Measurements from ENCODE around the gene ERMP1.
A peak's percentile ranks its signal among the peaks of the same experiment; 100 is the strongest.

The ERMP1 gene

DNA sequence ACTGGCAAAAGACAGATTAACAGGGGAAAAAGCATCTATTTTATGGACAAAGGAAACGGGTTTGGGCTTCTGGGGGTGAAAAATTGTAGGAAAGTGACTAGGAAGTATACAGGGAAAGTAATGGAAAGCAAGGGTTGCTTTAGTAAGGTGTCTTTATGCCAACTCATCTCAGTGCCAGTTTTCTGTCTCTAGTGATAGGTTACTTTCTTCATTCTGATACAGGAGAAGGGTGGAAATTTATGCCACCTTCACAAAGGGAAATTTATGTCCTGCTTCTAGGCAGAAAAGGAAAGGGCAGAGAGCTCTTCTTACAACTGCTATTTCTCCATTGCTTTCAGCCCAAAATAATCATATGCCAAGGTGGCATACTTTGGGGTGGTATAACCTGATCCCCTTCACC is 20.1 kb upstream of the ERMP1 start:
- DNase-seq, result no peak

DNA sequence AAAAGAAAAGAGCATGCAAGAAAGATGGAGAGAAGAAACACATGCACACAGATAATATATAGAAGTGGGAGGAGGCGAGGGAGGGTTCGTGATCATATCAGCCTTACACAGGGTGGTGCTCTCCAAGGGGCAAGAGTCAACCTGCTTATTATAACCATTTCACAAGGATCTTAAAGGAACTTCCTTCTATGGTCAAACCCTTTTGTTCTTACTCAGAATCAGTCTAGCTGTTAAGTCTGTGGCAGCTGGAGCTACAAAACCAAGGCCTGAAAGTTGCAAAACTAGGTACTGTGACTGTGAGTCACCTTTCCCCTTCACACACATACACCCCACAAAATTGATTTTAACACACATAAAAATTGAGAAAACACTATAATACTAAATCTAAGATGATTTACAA is 18.5 kb upstream of the ERMP1 start:
- DNase-seq, result no peak

- no peak for DNase-seq
Observed at GRCh38 chr9:5850724-5851122, 17.8 kb upstream of the ERMP1 start.

DNA sequence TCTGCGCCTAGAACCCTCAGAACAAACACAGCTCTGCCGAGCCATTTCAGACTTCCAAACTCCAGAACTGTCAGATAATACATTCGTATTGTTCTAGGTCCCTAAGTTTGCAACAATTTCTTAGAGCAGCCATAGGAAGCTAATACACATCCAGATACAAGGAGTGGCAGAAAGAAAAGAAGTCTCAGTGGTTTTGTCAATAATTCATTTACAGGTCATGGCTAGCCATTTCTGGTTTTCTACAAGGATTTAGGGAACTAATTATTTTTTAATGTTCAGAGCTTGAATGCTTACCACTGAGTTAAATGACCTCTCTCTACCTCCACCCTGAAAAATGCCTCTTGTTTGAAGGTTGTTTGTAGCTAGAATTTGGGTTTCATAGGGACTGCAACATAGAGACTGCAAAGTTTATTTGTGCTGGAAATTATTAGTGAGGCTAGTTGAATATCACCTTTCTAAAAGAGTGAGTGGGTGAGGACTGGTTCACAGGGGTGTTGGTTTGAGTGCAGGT is 15.5 kb upstream of the ERMP1 start:
- no peak for DNase-seq

DNA sequence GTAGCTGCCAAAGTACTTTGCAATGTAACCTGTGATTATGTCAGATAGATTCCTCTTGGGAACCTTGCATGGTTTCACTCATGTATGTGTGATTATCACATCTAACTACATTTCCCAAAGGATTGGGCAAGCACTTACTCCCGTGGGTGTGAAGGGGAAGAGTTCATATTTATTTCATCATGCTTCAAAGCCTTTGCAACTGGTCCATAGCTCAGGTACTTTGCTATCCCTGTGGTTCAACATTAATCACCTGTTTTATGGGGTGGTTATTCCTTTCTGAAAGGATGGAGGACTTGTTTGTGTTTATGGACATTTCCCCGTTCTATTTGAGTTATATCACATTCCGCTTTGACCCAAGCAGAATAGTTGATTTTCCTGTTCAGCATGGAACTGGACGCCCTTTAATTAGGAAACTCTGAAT is 13.6 kb upstream of the ERMP1 start:
- no peak for DNase-seq

GRCh38 chr9:5846096-5846495 is 13.2 kb upstream of the ERMP1 start:
- no peak for DNase-seq

GRCh38 chr9:5845157-5845531 is 12.2 kb upstream of the ERMP1 start:
- DNase-seq, result no peak

DNA sequence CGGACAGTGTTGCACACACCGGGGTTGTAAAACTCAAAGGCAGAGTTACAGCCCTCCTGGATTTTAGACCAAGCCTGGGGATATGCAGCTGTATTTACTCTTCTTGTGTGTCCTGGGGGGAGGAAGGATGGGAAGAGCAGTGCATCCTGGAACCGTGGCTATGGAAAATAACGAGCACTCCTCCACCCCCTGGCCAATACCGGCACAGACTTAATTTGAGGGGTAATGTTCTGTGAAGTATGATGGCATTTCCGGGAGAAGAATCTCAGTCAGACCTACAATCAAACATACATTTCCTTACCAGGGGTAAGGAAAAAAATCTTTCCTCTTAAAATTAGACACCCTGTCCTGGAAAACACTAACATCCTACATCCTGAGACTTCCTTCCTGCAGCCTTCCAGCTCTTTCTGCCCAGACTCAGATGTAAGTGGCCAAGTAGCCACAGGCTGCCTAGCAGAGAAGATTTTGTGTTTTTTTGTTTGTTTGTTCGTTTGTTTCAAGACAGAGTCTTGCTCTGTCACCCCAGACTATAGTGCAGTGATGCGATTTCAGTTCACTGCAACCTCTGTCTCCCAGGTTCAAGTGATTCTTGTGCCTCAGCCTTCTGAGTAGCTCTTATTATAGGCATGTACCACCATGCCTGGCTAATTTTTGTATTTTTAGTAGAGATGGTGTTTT is 11.0 kb upstream of the ERMP1 start:
- no peak for DNase-seq

DNA sequence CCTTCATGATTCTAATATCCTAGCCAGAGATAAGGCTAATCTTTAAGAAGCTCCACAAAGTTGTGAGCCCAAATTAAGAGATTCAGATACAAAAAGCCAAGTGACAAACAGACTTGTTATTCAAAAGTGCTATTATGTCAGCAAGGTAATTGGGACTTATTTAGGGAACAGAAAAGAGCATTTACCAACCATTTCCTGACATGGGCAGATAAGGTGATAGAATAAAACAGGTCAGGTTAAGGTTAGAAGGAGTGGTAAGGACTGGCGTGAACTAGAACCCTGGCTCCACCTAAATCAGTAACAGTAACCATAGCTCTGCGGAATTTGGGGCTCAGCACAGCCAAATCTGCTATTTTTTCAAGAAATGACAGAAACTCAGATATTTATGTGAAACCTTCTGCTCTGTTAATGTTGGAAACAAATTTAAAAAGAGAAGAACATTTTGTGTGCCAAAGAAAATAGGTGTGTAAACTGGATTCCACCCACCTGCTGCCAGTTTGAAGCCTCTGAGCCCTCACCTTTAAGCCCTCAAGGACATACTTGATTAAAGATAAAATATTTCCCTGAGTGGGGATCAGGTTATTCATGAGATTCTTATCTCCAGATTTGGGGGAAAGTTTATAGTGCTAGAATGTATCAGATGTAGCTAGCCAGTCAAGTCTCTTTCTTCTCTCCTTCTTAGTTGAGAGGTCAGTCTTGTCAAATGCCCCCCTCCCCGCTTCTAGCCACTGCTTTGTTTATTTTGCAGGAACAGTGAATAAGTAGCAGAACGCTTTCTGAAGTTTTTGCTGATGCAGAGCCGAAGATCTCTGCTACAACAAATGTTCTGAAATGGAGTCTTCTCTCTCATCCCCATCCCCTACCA is 10.2 kb upstream of the ERMP1 start:
- DNase-seq, result no peak

DNA sequence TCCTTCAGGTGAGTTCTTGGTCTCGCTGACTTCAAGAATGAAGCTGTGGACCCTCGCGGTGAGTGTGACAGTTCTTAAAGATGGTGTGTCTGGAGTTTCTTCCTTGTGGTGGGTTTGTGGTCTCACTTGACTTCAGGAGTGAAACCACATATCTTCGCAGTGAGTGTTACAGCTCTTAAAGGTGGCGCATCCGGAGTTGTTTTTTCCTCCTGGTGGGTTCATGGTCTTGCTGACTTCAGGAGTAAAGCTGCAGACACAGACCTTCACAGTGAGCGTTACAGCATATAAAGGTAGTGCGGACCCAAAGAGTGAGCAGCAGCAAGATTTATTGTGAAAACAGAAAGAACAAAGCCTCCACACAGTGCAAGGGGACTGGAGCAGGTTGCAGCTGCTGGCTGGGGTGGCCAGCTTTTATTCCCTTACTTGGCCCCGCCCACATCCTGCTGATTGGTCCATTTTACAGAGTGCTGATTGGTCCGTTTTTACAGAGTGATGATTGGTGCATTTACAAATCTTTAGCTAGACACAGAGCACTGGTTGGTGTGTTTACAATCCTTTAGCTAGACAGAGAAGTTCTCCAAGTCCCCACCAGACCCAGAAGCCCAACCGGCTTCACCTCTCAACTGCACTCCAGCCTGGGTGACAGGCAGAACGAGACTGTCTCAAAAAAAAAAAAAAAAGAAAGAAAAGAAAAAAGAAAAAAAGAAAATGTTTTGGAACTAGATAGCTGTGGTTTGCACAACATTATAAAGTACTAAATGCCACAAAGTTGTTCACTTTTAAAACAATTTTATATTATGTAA is 9.1 kb upstream of the ERMP1 start:
- no peak for DNase-seq

DNA sequence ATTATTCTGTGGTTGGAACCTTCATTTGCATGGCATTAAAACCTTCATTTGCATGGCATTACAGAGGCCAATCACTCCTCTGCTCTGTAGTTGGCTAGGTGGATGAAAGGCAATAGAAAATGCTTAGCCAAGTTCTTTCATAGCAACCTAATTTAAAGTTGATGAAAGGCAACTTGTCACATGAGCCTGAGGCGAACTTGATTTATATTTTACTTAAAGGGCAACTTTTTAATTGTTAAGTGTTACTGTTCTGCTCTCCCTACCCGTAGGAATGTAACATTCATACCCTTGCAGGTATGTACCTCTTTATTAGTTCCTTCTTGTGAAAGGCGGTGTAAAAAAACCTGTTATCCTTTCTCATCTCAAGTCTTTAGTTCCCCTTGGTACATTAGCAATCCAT is 7.9 kb upstream of the ERMP1 start:
- DNase-seq, result no peak

GRCh38 chr9:5839572-5839902 is 6.6 kb upstream of the ERMP1 start:
- DNase-seq, result no peak

DNA sequence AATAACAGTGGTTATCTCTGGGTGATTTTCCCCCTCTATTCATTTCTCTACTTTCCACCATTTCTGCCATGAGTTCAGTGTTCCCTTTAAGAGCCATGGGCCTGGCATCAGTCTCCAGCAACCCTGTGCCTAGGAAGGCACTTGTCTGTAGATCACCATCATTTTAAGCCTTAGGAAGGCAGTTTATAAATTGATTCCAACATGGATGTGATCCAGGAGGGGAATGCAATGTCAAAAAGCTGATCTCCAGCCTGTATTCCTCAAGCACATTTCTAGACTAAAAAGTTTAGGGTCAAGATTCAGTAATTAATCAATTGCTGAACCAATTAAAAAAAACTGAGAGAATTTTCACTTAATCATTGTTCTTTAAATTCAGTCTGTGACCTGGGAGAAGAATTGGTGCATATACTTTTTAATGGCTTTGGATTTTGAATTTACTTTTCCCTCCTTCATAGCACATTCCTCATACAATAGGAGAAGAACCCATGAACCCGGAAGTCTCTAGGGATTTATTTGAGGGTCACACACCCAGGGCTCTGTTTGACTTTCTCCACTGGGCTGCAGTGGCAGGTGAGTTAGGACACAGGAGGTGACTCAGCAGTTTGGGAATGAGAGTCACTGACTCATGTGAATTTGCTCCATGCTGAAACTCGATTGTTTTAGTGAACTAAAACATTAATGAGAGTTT is 6.1 kb upstream of the ERMP1 start:
- peak; percentile 25 for DNase-seq

DNA sequence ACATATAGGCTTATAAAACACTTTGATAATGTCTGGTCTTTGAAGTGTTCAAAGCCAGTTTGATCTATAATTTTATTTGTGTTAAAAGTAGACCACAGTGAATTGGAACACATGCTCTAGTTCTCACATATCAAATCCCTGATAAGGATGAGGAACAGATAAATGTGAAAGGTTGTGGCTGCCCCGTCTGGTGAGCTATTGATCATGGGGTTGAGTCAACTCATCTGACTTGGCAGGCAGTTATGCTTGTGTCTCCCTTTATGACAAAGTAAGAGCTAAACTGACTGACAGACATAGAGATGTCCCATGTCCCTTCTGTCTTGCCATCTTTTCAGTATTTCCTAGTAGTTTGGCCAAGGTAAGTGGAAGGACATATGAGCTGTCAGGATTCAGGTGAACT is 2.9 kb upstream of the ERMP1 start:
- DNase-seq, result no peak

- no peak for DNase-seq
Observed at GRCh38 chr9:5834214-5834613, 1.3 kb upstream of the ERMP1 start.

GRCh38 chr9:5832071-5832537 is 813 bp downstream of the ERMP1 start:
- DNase-seq, result no peak

DNA sequence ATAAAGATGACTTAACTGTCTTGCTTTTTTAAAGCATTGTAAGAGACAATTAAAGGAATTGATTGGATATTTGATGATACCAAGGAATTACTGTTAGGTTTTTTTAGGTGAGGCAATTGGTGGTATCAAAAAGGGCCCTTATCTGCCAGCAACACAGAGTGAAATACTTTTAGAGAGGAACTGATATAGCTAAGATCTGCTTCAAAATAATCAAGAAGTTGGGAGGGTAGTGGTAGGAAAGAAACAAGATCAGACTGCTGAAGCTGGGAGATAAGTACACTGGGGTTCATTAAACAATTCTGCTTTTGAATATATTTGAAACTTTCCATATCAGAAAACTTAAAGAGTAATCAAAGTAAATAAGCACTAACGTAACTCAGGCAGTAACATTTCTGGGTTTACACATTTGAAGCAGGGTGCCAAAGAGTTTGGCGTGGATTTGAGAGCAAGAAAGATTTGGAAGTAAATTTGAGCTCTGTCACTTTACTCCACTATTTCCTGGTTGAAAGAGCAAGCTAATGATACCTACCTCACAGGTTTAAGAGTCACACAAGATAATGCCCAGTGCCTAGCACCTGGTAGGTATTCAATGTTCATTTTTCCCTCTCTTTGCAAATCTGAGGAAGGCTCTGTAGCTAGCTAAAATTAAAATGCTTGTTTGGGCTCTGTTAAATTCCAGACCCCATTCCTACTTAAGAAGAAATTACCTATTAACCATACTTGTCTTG is 6.9 kb downstream of the ERMP1 start:
- no peak for DNase-seq

GRCh38 chr9:5825223-5825622 is 7.7 kb downstream of the ERMP1 start:
- no peak for DNase-seq

DNA sequence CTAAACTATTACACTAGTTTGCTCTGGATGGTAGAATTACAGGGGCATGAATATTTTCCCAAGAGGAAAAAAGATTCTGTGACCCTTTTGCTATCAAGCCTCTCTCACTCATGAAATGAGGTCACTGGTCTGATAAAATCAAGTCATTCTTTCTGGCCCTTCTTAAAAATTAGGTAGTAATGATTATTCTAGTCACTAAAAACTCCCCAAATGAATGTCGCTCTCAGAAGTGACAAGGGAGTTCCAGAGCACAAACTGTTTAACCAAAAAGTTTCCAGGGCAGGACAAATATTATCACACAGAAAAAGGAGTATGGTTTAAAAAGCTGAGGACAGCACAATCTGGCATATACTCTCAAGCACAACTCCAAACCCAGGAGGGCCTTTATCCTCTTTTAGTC is 12.5 kb downstream of the ERMP1 start:
- DNase-seq, result no peak

DNA sequence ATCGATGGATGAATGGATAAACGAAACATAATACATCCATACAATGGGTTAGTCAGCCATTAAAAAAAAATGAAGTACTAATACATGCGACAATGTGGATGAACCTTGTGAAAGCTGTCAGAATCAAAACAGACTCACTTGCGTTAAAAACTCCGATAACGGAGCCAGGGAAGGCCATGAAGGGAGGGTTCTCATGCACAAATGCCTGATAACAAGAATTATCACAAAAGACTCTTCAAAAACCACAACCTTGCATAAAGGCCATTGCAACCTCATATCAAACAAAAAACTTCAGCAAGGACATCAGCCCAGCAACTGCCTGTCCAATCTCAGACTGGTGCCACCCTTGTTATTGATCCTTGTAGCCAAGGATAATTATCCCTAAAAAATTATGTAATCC is 13.7 kb downstream of the ERMP1 start:
- DNase-seq, result no peak

DNA sequence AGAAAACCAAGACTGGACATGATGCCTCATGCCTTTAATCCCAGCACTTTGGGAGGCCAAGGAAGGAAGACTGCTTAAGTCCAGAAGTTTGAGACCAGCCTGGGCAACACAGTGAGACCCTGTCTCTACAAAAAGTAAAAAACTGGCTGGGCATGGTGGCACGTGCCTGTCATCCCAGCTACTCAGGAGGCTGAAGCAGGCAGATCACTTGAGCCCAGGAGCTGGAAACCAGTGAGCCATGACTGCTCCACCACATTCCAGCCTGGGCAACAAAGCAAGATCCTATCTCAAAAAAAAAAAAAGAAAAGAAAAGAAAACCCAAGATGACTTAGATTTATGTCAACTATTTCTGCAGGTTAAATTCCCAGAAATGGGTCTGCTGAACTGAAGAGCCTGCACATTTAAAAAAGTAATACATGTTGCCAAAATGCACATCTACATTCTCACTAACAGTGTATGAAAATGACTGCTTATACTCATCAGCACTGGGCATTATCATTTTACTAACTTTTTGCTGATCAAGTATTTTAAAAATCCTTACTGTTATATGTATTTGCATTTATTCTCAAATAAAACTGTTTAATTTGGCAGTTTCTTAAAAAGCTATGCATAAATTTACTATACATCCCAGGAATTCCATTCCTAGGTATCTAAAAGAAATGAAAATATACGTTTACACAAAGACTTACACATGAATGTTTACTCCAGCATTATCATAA is 14.3 kb downstream of the ERMP1 start:
- DNase-seq, result no peak

GRCh38 chr9:5817862-5818261 is 15.1 kb downstream of the ERMP1 start:
- no peak for DNase-seq

Measured in amniotic stem cell (primary cell).